NCI-H2107 treated with DMSO at 0.1 percent for 48 hours (cell line): ENCODE data around the gene SF1.

Experiments used
- DNase-seq: peaks from one replicate; lab custom pipeline; 2025; ENCODE audit not compliant: unreplicated experiment; lab: John Stamatoyannopoulos, UW

SF1 gene

DNA sequence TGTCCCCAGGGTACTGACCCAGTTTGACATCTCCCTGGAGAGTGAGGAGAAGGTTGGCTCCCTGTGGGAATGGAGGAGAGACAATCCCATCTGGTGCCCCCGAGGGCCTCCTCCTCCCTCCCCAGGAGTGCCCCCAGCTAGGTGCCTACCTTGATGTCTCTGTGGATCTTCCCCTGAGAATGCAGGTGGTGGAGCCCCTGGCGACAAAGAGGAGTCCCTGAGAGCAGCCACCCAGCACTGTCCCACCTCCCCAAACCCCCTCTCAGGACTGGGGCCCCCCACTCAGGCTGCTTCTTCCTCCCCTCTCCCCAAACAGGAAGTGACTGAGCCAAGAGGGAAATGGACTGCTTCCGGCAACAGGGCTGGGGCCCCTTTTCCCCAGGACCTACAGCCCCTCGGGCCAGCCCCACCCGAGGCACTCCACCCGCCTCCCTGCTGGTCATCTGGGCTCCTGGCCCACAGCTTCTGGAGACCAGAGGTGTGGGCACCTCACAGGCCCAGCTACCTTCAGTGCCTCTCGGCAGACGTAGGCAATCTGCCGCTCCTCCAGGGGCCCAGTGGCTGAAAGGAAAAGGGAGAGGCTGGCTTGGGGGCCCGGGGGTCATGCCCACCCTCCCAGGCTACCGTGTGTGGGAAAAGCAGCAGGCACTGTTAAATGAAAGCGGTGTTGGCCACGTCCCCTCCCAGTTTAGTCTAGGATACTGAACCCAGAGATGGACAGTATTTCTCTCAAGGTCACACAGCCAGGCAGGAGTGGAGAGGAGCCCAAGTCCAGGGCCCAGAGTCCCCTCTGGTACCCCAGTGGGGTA is 23.4 kb upstream of the SF1 start:
- no peak for DNase-seq

DNA sequence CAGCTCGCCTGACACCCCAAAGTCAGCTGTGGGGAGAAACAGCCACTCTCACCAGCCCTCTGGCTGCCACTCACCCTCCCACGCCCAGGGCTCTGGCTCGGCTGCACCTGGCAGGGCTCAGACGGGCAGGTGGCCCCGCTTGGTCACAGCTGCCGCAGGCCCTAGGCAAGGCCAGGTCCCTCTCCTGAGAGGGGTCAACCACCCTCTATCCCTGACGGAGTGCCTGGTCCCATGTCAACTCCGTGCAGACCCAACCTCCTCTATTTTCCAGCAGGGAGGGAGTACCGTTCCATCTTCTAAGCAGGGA is 22.8 kb upstream of the SF1 start:
- no peak for DNase-seq

DNA sequence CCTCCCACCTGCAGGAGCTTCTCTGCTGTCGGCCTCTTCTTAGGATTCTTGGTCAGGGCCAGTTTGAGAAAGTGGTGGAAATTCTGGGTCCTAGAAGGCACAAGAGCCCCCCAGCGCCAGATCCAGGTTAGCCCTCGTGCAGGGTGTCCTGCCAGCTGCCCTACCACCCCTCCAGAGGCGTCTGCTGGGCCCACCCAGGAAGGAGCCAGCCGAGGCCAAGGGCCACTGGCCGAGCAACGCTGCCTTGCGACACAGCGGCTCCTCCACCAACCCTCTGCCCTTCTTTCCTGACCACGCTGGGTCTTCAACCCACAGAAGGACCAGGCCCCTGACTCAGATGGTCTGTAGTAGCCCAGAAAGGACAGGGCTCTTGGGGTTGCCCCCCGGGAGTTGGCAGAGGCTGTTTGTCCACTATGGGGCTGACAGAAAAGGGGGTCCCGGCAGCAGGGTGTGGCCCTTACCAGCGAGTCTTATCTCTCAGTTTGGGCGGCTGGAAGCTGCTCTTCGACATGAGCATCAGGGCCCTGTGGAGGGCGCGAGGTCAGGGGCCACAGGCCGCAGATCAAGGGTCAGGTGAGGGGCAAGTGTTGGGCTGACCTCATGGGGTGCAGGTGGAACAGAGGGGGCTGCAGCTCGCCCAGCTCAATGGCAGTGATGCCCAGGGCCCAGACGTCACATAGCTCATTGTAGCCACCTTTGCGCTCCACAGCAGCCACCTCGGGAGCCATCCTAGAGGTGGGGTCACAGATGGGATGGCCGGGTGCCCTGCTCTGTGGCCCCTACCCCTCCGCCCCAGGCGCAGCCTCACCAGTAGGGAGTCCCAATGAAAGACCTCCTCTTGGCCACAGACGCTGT is 22.2 kb upstream of the SF1 start:
- no peak for DNase-seq

DNA sequence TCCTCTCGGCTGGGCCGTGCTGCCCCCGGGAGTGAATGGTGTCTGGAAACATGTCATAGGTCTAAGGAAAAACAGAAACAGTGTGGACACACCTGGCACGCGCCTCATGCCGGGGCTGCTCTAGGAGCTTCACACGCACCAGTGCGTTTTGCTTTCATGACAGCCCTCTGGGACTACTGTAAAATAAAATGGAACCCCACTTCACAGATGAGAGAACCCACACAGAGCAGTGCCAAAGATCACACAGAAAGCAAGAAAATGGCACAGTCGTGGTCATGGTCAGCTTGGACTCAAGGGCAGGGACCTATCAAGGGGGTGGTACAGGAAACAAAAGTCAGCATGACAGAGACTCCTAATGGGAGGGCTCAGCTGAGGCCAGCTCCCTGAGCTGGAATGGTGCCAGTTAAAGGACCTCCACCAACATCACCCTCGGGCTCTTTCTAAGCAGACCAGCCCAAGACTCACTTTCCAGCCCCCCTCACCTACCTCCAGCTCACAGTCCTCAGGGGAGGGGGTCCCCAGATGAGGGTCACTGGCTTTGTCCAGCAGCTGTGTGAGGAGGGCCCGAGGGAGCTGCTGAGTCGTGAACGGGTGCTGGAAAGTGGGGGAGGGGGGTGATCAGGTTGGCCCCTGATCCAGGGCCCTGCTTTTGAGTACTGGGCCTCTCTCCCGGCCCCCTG is 21.4 kb upstream of the SF1 start:
- DNase-seq = peak; percentile 40

DNA sequence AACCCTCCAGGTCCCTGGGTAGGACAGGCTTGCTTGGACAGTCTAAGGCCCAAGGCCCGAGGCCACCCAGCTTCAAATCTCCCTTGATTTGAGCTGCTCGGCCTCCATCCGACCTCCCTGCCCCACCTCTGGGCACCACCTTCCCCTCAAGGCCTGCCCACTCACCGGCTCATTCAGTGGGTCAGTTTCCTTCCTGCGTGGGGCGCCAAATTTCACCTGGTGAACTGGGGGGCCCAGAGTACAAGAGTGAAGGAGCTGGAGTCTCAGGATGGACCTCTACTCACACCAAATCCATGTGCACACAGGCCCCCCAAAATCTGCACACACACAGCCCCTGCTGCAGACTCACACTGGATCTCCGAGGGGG is 20.9 kb upstream of the SF1 start:
- DNase-seq = no peak

DNA sequence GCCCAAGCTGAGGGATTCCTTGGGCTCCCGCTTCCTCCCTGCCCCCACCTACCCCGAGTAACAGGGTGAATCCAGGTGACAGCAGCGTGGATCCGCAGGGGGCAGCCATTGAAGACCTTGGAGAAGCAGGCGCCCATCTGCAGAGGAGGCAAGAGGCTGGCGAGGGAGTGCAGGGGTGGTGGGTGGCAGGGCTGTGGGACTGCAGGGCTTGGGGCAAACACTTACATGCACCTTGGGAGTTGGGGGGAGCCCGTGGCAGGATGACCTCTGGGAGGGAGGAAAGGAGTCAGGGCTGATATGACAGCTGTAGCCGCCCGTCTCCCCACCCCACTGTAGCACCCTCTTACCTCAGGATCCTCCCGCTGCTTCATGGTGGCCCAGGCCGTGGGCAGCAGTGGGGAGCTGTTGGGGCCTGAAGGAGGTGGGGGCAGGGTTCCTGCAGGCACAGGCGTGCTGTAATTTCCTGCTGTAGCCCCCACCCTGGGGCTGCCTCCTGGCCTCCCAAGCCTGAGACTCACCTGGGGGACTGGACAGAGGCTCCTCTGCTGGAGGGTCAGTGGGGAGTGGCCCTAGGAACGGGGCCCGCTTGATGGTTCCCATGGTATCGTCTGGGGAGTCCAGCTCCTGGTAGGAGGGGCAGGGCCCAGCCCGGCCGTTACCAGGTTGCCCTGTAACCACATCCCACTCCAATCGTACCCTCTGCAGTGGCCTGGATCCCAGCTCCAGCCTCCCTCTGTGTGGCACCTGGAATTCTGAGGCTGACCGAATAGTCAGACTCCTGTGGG is 18.6 kb upstream of the SF1 start:
- DNase-seq = no peak

DNA sequence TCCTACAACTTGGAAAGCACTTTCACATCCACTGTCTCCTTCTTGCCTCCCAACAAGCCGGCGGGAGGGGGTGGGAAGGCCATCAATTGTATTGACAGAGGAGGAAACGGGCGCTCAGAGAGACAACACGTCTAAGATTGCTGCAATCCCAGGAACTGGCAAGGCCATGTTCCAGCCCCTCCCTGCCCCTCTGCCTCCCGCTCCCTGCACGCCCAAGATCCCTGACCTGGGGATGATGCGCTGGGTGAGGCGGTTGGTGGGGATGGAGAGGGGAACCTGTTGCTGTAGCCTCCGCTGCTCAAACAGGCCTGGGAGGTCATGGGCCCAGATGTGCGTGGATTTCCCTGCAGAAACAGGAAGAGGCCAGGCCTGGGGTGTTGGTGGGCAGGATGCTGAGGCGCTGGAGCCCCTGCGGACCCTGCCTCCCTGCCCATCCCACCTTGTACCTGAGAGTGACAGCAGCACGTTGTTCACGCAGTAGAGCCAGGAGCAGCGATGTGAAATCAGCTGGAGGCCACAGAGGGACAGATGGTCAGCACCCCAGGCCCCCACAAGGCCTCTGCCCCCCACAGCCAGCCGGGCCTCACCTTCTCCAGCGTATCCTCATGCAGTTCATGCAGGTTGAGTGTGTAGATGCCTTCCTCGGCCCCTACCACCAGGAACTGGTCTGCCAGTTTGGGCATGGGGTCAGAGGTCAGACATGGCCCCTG is 17.9 kb upstream of the SF1 start:
- DNase-seq = no peak

DNA sequence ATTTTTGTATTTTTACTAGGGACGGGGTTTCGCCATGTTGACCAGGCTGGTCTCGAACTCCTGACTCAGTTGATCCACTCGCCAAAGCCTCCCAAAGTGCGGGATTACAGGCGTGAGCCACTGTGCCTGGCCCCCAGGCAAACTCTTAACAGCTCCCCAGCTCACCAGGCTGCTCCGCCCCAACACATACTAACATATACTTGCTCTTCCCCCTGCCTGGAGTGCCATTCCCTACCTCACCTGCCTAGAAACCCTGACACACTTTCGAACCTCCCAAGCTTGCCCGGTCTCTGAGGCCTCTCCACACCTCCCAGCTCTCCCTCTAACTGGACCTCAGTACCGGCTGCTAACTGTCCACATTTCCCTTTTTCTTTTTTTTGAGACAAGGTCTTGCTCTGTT is 16.2 kb upstream of the SF1 start:
- no peak for DNase-seq

DNA sequence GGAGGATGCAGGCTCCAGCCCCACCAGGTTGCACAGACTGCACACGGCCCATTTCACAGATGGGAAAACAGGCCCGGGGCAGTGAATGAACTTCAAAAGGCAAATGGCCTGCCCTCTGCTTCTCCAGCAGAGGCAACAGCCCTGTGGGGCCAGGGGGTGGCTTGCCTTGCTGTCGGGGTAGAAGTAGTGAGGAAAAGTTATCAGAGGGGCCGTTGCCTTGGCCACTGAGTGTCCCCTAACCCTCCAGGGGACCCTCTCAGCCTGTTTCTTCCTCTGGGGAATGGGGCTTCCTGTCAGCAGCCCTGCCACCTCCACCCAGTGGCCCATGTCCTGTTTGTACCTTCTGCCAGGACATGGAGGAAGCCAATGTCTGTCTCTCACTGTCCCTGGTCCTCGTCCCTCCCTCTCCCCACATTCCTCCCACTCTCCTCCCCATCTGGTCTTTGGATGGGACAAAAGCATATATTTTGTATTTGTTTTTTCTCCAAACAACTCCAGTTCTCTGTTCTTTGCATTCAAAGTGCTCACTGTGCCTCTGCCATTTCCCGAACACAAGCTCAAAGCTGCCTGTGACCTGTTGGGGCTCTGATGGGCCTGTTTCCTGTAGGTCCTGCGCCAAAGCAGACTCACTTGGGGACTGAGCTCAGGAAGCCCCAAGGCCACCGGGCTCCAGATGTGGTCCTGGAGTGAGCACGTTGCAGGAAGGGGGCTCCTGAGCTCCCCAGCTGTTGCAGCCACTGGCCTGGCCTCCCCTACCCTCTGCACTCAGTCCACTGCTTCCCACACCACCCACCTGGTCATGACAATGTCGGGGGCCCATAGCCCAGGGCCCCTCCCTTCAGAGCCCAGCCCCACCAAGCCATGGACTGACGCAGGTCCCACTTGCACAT is 15.2 kb upstream of the SF1 start:
- DNase-seq = no peak

DNA sequence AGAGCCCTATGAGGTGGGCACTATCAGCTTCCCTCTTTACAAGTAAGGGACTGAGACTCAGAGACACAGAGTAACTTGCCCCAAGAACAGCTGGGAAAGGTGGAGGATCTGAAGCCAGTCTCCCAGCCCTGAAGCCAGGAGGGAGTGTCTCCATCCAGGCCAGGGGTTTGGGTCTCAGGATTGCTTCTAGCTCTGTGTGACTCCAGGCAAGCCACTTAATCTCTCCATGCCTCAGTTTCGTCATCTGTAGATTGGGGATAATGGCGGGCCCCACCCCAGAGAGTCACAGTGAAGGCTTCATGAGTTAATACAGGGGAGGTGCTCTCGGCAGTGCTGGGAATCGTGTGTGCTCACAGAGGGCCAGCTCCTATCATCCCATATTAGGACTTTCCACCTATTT is 14.1 kb upstream of the SF1 start:
- DNase-seq = no peak

DNA sequence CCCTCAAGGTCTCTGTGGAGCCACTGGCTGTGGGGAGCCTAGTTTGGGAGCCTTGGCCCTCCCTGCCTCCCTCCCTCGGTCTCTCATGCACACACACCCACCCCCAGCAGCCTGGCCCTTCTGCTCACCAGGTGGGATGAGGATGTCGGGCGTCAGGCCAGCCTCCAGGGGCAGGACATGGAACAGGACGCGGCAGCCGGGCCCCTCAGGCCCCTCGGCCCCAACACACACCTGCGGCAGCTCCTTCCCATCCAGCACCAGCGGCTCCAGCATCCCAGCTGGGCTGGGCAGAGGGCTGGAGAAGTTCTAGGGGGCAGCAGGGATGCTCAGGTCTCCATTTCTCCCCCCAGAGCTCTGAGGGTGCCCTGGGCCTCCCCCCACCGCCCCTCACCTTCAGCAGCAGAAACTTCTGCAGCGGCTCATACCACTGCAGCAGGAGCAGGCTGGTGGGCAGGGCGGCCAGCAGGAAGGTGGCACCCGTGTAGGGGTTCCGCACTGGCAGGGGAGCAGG is 13.5 kb upstream of the SF1 start:
- DNase-seq = no peak

DNA sequence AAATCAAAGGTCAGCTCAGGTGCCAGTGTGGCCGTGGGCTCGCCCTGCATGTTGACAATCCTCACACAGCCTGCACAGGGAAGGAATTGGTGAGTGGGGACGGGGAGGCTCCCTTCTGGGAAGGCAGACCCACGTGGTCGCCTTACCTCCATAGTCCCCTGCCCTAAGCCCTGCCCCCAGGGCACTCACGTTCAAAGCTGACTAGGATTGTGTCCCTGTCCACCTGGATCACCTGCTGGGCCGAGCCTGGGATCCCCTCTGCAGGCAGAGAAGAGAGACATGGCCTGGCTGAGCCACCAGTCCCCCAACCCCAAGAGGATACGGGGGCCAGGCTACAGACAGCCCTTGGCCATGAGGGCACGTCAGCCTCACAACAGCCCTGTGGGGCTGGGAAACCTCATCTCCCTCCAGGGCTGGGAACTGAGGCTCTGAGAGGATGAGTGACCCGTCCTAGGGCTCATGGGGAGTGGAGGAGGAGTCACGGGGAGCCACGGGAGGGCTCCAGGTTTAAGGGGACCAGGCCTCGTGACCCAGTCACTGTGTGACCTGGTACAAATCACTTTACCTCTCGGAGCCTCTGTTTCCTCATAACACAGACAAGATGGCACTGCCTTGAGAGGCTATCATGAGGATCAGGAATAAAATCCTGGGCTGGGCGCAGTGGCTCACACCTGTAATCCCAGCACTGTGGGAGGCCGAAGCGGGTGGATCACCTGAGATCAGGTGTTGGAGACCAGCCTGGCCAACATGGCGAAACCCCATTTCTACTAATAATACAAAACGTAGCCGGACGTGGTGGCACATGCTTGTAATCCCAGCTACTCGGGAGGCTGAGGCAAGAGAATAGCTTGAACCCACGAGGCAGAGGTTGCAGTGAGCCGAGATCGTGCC is 12.1 kb upstream of the SF1 start:
- no peak for DNase-seq

DNA sequence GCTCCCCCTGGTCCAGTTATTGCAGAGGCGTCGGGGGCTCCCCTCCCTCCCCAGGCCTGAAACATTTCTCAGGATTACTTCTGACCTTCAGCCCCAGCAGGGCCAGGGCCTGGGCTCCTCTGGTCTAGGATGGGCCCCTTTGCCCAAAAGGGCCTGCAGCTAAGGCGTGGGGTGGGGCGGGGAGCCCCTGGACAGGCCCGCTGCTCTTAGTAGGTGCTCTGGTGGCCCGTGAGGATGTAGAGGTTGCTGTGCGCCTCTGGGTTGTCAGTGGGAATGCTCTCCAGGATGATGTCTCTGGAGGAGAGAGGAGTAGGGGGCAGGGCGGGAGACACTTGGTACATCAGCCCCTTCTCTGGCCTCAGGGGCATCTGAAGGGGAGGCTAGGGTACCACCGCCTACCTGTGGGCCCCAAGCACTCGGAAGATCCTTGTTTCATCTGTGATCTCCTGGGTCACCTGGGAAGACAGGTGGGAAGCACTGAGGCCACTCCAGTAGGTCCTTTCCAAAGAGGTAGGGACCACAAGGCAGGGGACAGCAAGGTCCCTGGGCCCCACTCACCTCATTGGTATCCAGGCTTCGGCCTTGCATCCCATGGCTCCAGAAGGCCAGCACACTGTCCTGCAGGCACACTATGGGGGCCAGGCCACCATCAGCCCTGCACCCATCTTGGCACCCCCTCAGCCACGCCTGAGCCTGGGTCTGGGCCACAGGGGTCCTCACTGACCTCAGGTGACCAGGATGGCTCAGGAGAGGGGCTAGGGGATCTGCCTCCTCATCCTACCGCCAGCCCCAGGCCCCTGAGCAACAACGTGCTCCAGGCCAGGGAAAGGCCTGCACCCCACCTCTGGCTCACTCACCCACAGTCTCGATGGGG is 11.2 kb upstream of the SF1 start:
- no peak for DNase-seq

DNA sequence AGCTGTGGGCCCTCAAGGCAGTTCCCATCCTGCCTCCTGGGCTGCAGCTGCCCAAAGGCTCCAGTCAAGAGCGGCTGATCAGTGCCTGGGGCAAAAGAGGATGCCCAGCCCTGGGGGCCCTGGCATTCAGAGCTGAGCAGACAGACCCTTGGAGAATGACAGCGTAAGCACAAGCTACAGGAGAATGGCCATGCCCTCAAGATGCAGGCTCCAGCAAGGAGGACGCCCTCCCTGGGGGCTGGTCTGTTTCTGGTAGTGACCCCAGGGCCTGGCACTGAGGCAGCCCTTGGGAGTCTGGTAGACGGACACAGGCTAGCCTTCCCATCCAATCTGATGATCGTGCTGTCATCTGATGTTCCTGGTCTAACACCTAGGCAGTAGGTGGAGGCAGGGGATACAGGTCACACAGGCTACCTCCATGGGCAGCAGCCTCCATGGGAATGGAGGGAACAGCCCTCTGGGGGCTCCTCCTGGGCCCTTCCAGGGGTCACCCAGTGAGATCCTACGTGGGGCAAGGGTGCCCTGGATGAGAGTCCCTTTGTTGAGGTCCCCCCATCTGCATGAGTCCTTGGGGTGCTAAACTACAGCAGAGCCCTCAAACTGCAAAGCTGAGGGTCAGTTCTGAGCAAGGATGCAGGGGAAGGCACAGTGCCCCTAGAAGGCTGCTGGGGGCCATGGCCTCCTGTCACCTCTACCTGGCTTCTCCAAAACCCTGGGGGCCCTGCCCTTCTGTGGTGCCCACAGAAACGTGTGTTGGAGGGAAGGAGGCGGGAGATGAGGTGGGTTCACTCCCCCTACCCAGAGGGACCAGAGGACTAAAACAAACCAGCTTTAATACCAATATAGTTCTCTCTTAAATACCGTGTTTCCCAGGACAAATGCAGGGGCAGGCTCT is 10.2 kb upstream of the SF1 start:
- DNase-seq = no peak

DNA sequence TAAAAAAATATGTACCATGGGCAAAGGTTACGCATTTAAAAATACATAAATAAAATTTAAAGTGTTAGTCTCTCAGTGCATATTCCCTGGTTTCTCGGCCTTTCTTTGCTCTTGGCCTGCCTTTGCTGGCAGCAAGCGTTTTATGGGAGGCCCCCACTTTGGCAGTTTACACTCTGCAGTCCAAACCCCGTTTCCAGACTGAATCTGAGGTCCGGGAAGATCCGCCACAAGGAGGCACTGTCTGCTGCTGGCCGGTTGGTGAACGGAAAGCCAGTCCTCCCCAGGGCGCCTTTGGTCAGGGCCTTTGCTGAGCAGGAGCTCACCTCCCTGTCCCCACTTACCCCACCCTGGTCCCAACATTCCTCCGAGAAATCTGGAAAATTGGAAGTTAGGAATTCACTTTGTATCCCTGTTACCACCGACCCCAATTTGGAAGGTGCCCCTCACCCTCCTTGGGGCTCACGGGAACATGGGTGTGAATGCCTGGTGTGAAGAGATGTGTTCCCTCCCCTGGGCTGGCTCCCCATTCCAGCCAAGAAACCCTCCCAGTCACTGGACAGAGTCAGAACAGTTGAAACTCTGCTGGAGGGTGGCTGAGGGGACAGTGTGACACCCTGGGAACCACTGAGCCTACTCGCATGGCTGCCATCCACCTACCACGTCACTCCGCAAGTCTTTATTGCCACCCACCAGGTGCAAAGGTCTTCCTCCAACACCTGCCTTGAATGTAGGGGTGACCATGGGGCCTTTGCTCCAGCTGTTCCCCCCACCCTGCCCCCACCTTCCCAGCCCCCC is 9.4 kb upstream of the SF1 start:
- peak; percentile 12 for DNase-seq

DNA sequence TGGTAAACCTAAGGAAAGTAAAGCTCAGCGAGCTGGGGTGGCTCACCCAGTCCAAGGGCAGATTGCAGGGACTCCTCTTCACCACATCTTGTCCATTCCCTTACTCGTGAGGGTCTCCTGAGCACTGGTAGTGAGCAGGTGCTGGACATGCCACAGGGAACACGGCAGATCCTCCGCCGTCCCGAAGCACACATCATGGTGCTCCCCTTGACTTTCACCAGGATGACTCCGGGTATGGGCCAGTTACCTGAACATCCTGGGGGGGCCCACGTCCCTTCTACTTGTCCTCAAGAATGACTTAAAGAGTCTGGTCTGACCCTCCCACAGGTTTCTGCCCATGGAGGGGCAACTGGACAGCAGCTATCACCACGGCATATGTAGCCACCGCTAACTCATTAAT is 8.0 kb upstream of the SF1 start:
- DNase-seq = no peak
